HG02642 (cell line): ENCODE results near the gene P2RY12.

ENCODE experiments used
- ATAC-seq: cut with Tn5 transposase; IDR thresholded peaks from one replicate; pipeline ENCODE4 v1.9.1; 2021; ENCODE audit warnings: mild to moderate bottlenecking; ENCODE audit not compliant: unreplicated experiment, poor library complexity

Gene P2RY12

DNA sequence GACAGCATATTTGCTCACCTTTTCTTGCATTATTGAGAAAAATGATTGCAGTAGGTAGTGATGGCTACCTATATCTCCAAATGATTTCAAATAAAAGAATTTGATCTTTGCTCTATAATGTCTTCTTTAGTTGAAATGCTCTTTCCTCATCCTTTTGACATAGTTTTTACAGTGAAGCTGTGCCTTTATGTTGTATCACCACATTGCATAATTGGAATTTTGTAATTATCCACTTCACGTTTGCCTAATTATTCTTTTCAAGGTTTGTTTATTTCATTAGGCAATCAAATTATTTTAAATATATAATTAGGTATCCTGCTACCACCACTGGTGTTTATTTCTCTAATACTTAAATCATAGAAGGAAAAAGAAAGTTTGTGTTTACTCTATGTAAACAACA is 33.9 kb downstream of the P2RY12 start:
- ATAC-seq = no peak

GRCh38 chr3:151347432-151347831 is 37.1 kb downstream of the P2RY12 start:
- no peak for ATAC-seq

DNA sequence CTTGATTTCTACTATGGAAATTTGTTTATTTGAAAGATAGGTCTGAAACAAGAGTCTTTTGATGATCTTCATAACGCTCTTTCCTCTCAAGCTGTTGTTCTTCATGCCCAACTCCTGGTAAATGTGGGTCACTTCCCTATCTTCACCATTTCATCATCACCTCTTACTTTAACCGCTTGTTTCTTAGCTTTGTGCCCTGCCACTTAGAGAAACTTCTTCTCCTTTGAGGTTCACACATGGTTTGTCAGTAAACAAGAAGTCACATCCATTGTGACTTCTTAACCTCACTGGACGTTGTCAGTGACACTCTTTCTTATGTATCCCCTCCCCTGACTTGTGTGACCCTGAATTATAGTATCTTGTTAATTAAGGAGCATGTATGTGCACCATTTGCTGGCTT is 38.3 kb downstream of the P2RY12 start:
- no peak for ATAC-seq

GRCh38 chr3:151345859-151346258 is 38.7 kb downstream of the P2RY12 start:
- ATAC-seq = no peak

GRCh38 chr3:151331696-151332095 is 52.9 kb downstream of the P2RY12 start:
- ATAC-seq = no peak

GRCh38 chr3:151330899-151331298 is 53.7 kb downstream of the P2RY12 start:
- ATAC-seq = no peak

DNA sequence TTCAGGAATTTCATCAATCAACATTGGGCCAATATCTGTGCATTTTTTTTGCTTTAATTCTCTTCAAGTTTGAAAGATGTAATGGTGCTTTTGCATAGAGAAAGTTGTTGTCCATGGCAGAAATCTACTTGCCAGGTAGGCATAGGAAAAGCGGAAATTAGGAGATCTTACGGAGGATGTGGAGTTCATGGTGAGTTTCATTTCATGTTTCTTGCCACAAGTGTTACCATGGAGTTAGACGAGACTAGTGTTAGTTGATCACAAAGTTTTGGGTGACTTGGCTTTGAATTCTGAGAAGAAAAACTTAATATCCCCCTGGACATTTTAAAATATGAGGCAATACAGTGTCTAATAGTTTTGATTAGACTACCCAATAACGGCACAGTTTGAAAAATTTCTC is 54.2 kb downstream of the P2RY12 start:
- no peak for ATAC-seq

DNA sequence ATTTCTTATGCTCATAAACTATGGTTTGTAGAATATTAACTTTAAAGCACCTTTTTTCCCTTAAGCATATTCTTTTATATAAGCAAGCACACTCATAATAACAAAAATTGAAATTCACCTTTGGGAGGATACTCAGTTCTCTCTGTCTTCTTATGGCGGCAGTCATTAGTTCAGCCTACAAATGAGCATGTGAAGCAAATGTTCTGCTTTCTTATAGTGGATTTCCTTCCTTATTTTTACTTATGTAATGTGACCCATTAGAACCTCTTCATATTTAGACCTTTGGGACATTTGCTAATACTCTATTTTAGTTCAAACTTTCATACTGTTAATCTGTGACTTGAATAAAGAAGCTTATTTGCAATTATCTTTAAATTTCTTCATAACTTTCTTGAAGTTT is 55.2 kb downstream of the P2RY12 start, which contains the start of gene P2RY13:
P2RY13 (minus strand) TSS at position 187 of the 400 bp plus-strand sequence; CDS start at position 166, 21 bp downstream.
- ATAC-seq = no peak

GRCh38 chr3:151328298-151328995 is 56.1 kb downstream of the P2RY12 start:
- ATAC-seq = no peak

GRCh38 chr3:151327571-151328198 is 56.9 kb downstream of the P2RY12 start:
- no peak for ATAC-seq

GRCh38 chr3:151322511-151322910 is 62.0 kb downstream of the P2RY12 start:
- no peak for ATAC-seq

DNA sequence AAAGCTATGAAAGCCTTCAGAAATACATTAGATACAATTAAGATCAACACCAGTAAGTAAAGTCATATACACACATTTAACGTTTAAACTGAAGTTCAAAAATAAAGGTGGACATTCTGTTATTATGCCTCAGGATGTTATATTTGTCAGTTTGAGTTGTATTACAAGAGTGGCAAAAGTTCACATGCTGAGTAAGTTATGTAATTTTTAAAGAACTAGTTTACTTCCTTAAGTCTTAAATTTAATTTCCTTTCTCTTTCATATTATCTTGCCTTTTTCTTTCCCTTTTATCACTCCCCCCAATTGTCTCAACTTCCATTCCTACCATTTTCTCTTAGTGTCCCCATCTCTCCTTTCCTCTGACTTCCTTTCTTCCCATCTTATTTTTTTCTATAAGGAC is 63.0 kb downstream of the P2RY12 start:
- no peak for ATAC-seq

GRCh38 chr3:151320131-151320530 is 64.4 kb downstream of the P2RY12 start:
- ATAC-seq = no peak

DNA sequence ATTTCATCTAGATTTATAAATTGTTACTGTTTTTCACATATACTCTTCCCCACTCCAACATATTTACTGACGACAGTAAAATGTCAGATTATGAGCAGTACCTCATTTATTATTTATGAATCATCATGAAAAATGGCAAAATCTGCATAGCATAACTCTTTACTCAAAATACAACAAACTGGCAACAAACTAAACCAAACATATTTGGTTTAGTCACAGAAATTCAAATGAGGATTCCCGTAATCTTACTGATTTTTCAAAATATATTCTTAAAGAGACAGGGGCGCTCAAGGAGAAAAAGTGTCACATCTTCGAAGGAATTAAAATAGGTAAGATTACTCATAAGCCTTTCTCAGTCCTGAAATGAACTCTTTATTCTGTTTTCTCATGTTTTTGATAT is 64.9 kb downstream of the P2RY12 start:
- no peak for ATAC-seq

- ATAC-seq = no peak
Measured at GRCh38 chr3:151318991-151319390, 65.6 kb downstream of the P2RY12 start.

DNA sequence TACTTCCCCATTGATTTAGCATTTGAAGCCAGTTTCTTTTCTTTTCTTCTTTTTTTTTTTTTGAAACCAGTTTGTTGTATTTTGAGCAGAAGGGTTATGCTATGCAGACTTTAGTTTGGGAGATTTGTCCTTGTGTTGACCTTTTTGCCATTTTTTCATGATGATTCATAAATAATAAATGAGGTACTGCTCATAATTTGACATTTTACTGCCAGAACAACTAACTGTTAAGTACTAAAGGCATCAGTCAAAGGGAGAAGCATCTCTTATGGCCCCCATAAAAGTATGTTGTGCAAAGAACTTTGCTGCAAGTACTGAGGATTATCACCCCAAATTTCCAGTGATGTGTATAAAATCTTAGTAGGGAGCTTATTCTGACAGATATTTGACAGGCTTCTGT is 66.2 kb downstream of the P2RY12 start:
- no peak for ATAC-seq

DNA sequence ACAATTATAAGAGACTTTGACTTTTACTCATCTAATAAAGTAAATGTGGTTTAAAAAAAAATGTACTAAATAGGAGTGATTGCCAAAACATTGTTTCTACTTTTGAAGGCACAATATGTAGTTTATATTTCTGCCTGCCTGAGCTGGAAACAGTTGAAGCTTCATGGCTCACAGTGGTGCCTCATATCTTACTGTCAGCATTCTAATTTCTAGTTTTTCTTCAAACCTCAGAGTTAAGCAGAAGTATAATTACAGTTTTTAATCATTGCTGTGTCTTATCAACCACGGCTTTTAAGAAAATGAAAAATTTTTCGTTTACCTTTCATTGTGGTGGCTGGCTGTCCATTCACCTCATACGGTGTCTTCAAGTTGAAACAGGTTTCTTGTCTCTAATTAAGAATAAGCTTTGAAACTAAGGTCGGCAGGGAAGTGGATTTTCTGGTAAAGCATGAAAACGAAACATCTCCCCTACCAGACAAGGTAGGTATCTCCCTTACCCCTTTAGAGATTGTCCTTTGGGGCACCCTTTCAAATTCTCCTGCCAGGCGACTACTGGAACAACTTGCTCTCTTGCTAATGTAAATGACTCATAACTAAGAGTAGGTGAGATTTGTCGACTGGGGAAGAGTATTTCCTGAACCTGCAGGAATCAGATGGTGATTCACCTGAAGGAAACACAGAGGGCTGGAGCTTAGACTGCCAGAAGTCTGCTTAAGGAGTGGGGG is 68.1 kb downstream of the P2RY12 start, which contains the start of gene GPR87:
GPR87 (minus strand) TSS at position 554 of the 725 bp plus-strand sequence. CDS start 16,720 bp downstream, outside the sequence.
- no peak for ATAC-seq

- ATAC-seq = no peak
Measured at GRCh38 chr3:151315846-151316245, 68.7 kb downstream of the P2RY12 start.

DNA sequence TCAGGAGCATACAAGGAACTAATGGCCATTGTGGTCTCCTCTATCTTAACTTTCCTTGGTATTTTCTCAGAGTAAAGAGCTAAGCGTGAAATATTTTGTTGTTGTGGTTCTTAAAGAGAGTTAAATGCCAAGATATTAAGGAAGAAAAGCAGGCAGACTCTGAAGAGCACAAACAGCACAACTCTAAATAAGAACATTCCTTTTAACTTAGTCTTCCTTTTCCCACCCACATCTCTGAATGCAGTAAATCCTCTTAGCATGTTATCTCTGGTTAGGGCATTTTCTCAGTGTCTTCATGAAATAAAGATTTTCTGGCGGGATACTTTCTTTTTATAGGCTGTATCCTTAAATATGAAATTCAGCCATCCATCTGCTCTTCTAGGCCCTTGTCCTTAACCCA is 69.4 kb downstream of the P2RY12 start:
- ATAC-seq = no peak

DNA sequence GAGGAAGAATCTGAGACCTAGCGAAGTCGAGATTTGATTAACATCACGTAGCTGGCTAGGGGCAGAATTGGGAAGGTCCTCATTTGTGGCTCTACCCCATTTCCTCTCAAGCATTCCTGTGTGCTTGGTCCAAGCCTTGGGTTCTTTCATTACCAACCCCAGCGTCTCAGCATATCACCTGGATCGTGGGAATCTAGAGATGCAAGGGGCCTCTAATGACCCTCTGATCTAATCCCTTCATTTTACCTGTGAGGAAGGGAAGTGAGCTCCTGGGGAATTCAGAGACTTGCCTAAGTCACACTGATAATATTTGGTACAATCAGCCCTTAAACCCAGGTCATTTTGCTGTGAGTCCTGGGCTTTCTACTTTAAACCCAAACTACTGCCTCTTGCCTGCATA is 70.0 kb downstream of the P2RY12 start:
- ATAC-seq = no peak

- no peak for ATAC-seq
Measured at GRCh38 chr3:151314137-151314536, 70.4 kb downstream of the P2RY12 start.
